Caco-2 (cell line): ENCODE data around the gene CCDC77. TPM values are rescaled to one million over a fixed set of nuclear protein-coding genes. Genes with fewer than 3 reads are reported as not detected.
"Not testable (repeated sequence)": the region's sequence is repeated elsewhere in the genome, so short reads cannot be mapped to it uniquely, and the experiment has no call there.

Experiments
- BruUV-seq: library from RNA; stranded (reverse); fragments of 400-500 nt; replicated peaks from 2 replicates; lab custom pipeline; 2021; lab: Mats Ljungman, UMichigan
- CTCF ChIA-PET: fragments of 300-600 bp; sonication (Branson Sonifier 250); formaldehyde crosslinking; loops from one replicate; lab custom pipeline; 2022; ENCODE audit warnings: antibody characterized with exemption; lab: Charles Lee
- POLR2A ChIA-PET: fragments of 300-600 bp; sonication (Branson Sonifier 250); formaldehyde crosslinking; loops from one replicate; lab custom pipeline; 2022; ENCODE audit warnings: antibody characterized with exemption; lab: Charles Lee
- DNase-seq, 2 experiments: peaks; one replicate each; pipeline versions ENCODE4 v3.0.0 to v3.0.0-alpha.2; 2020 to 2022
- H3K27me3 ChIP-seq: replicated peaks from 2 replicates; pipeline ENCODE4 v1.6.0; 2011; ENCODE audit warnings: low read length; ENCODE audit not compliant: control insufficient read depth, insufficient read depth
- H3K36me3 ChIP-seq: 2 replicates; pipeline ENCODE4 v1.5.1; 2011; ENCODE audit warnings: low read length; ENCODE audit not compliant: control insufficient read depth, insufficient read depth
- H3K4me1 ChIP-seq: fragments of 250-450 bp; sonication (Bioruptor Pico); 2 replicates; pipeline ENCODE4 v1.5.1; 2020; ENCODE audit warnings: mild to moderate bottlenecking
- H3K4me3 ChIP-seq: 2 replicates; pipeline ENCODE4 v1.5.1; 2011; ENCODE audit warnings: low read depth, mild to moderate bottlenecking, control low read depth, low read length
- H3K9me3 ChIP-seq: fragments of 250-450 bp; sonication (Bioruptor Pico); 2 replicates; pipeline ENCODE4 v1.5.1; 2020; ENCODE audit warnings: mild to moderate bottlenecking, moderate library complexity
- H3K27ac Mint-ChIP-seq: one replicate; pipeline ENCODE4 v1.8.0; 2022; ENCODE audit warnings: mixed read lengths; ENCODE audit not compliant: unreplicated experiment
- H3K27me3 Mint-ChIP-seq: one replicate; pipeline ENCODE4 v1.8.0; 2022; ENCODE audit warnings: mixed read lengths; ENCODE audit not compliant: insufficient read depth, unreplicated experiment
- H3K36me3 Mint-ChIP-seq: one replicate; pipeline ENCODE4 v1.8.0; 2022; ENCODE audit warnings: mild to moderate bottlenecking, mixed read lengths; ENCODE audit not compliant: insufficient read depth, unreplicated experiment
- H3K4me1 Mint-ChIP-seq: one replicate; pipeline ENCODE4 v1.8.0; 2022; ENCODE audit warnings: low read depth, mixed read lengths; ENCODE audit not compliant: unreplicated experiment
- H3K4me3 Mint-ChIP-seq: one replicate; pipeline ENCODE4 v1.8.0; 2022; ENCODE audit warnings: mild to moderate bottlenecking, moderate library complexity, mixed read lengths; ENCODE audit not compliant: unreplicated experiment
- H3K9me3 Mint-ChIP-seq: one replicate; pipeline ENCODE4 v1.8.0; 2022; ENCODE audit warnings: mixed read lengths; ENCODE audit not compliant: unreplicated experiment
- CTCF ChIP-seq, 2 experiments: fragments of 200-600 bp in 1 of 2; IDR thresholded peaks; 1 replicate in 1 of 2; 2 replicates in 1 of 2; pipeline versions ENCODE4 v1.5.1 to v1.8.0; 2011 to 2022; ENCODE audit warnings: antibody characterized with exemption in 1 of 2, control low read depth in 1 of 2, inconsistent platforms in 1 of 2, low read depth in 1 of 2, low read length in 1 of 2, mild to moderate bottlenecking in 1 of 2, moderate library complexity in 1 of 2; ENCODE audit not compliant: insufficient read depth in 1 of 2, severe bottlenecking in 1 of 2, unreplicated experiment in 1 of 2
- intact Hi-C: fragments of 100-400 bp; cut with micrococcal nuclease; formaldehyde crosslinking; loops from one replicate; pipeline ENCODE4 v1.10.0; 2022; ENCODE audit not compliant: unreplicated experiment
- total RNA-seq: library from RNA; stranded (reverse); gene quantifications from 2 replicates; pipeline ENCODE4 v1.2.3, GENCODE V29; 2022

The CCDC77 gene
- total RNA-seq, 1 experiment from 2014 or later = 33.0 TPM

DNA sequence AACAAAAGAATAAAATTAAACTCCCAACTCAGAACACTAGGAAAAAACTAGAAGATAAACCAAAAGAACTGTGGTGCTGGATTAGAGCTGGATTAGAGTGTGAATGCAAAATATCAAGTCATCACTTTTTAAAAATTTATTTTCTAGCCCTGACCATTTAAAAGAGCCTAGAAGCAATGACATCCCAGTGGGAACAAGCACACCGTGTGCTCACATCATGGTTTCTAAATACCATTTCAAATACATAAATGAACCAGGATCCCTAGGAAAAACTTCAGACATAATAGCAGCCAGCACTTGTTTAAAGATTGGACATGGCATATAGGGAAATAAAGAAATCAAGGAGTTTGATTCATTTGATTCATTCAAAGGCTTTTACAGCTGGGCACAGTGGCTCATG is 42.4 kb upstream of the CCDC77 start:
- Mint-ChIP-seq H3K27me3 (no peaks in the 10 kb centered on the region), H3K4me1 (no peaks in the 10 kb centered on the region), H3K9me3 (peaks cover 14% of the 10 kb centered on the region), H3K36me3 (peaks cover 90% of the 10 kb centered on the region), H3K4me3 (no peak overlapping the region), H3K27ac (no peak overlapping the region)
- DNase-seq = no peak
- Histone ChIP-seq H3K27me3 (no peaks in the 10 kb centered on the region), H3K36me3 (peaks cover 3% of the 10 kb centered on the region), H3K9me3 (peaks cover 3% of the 10 kb centered on the region; the same call in 1 of the 2 replicates), H3K4me1 (no peaks in the 10 kb centered on the region), H3K4me3 (no peak overlapping the region)
- intact Hi-C loops = no loop called here
- no TSS peak for BruUV-seq
- ChIA-PET POLR2A (no interaction called here), CTCF (no interaction called here)
- no peak for TF ChIP-seq CTCF (IDR thresholded peaks at IDR 0.05; ENCODE audit: insufficient read depth in 1 of 2, low read depth in 1 of 2, low read length in 1 of 2, severe bottlenecking in 1 of 2, unreplicated experiment in 1 of 2)

- intact Hi-C loops = no loop called here
- CTCF ChIA-PET = no interaction called here
- Histone ChIP-seq H3K36me3 (peaks cover 10% of the 10 kb centered on the region), H3K4me1 (no peaks in the 10 kb centered on the region), H3K9me3 (peaks cover 7% of the 10 kb centered on the region; the same call in 1 of the 2 replicates), H3K27me3 (no peaks in the 10 kb centered on the region), H3K4me3 (no peak overlapping the region)
- H3K4me1 Mint-ChIP-seq = no peaks in the 10 kb centered on the region
- H3K27me3 Mint-ChIP-seq = no peaks in the 10 kb centered on the region
- peaks cover 85% of the 10 kb centered on the region for H3K36me3 Mint-ChIP-seq
- no TSS peak for BruUV-seq
- H3K9me3 Mint-ChIP-seq = no peaks in the 10 kb centered on the region
- H3K27ac Mint-ChIP-seq = no peak overlapping the region
- no peak for DNase-seq
- TF ChIP-seq CTCF (IDR thresholded peaks at IDR 0.05; ENCODE audit: insufficient read depth in 1 of 2, low read depth in 1 of 2, low read length in 1 of 2, severe bottlenecking in 1 of 2, unreplicated experiment in 1 of 2) = no peak
- no peak overlapping the region for H3K4me3 Mint-ChIP-seq
- POLR2A ChIA-PET = interaction anchor here (0.5 kb wide), 1 partner anchor 22 kb away, joined by 3 read pairs; the partner anchor contains the start of gene KDM5A
Observed at GRCh38 chr12:366820-367219, 34.6 kb upstream of the CCDC77 start.

- CTCF ChIA-PET = no interaction called here
- Mint-ChIP-seq H3K4me3 (no peak overlapping the region), H3K9me3 (peaks cover 1% of the 10 kb centered on the region), H3K4me1 (no peaks in the 10 kb centered on the region), H3K36me3 (peaks cover 85% of the 10 kb centered on the region), H3K27ac (no peak overlapping the region), H3K27me3 (no peaks in the 10 kb centered on the region)
- DNase-seq = no peak
- POLR2A ChIA-PET = no interaction called here
- Histone ChIP-seq H3K36me3 (peaks cover 10% of the 10 kb centered on the region), H3K9me3 (peaks cover 7% of the 10 kb centered on the region; the same call in 1 of the 2 replicates), H3K27me3 (no peaks in the 10 kb centered on the region), H3K4me1 (no peaks in the 10 kb centered on the region), H3K4me3 (no peak overlapping the region)
- no TSS peak for BruUV-seq
- intact Hi-C loops = no loop called here
- no peak for TF ChIP-seq CTCF (IDR thresholded peaks at IDR 0.05; ENCODE audit: insufficient read depth in 1 of 2, low read depth in 1 of 2, low read length in 1 of 2, severe bottlenecking in 1 of 2, unreplicated experiment in 1 of 2)
Observed at GRCh38 chr12:367972-368371, 33.5 kb upstream of the CCDC77 start.

DNA sequence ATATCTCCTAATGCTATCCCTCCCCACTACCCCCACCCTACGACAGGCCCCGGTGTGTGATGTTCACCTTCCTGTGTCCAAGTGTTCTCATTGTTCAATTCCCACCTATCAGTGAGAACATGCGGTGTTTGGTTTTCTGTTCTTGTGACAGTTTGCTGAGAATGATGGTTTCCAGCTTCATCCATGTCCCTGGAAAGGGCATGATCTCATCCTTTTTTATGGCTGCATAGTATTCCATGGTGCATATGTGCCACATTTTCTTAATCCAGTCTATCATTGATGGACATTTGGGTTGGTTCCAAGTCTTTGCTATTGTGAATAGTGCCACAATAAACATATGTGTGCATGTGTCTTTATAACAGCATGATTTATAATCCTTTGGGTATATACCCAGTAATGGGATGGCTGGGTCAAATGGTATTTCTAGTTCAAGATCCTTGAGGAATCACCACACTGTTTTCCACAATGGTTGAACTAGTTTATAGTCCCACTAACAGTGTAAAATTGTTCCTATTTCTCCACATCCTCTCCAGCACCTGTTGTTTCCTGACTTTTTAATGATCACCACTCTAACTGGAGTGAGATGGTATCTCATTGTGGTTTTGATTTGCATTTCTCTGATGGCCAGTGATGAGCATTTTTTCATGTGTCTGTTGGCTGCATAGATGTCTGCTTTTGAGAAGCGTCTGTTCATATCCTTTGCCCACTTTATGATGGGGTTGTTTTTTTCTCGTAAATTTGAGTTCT is 30.5 kb upstream of the CCDC77 start:
- H3K4me3 ChIP-seq, BruUV-seq, H3K4me1 ChIP-seq, H3K4me3 Mint-ChIP-seq, H3K27me3 Mint-ChIP-seq, H3K36me3 ChIP-seq, H3K27ac Mint-ChIP-seq, CTCF ChIA-PET, H3K27me3 ChIP-seq, POLR2A ChIA-PET, H3K9me3 ChIP-seq, intact Hi-C loops, DNase-seq, H3K4me1 Mint-ChIP-seq: not testable (repeated sequence)
- Mint-ChIP-seq H3K36me3 (peaks cover 84% of the 10 kb centered on the region), H3K9me3 (peaks cover 11% of the 10 kb centered on the region)
